Measurements from ENCODE around the gene TRIM65.
"Not testable (repeated sequence)": the region's sequence is repeated elsewhere in the genome, so short reads cannot be mapped to it uniquely, and the experiment has no call there.

The TRIM65 gene

GRCh38 chr17:75864448-75864871 is 32.3 kb downstream of the TRIM65 start:
- TF ChIP-seq, protein P1, sequence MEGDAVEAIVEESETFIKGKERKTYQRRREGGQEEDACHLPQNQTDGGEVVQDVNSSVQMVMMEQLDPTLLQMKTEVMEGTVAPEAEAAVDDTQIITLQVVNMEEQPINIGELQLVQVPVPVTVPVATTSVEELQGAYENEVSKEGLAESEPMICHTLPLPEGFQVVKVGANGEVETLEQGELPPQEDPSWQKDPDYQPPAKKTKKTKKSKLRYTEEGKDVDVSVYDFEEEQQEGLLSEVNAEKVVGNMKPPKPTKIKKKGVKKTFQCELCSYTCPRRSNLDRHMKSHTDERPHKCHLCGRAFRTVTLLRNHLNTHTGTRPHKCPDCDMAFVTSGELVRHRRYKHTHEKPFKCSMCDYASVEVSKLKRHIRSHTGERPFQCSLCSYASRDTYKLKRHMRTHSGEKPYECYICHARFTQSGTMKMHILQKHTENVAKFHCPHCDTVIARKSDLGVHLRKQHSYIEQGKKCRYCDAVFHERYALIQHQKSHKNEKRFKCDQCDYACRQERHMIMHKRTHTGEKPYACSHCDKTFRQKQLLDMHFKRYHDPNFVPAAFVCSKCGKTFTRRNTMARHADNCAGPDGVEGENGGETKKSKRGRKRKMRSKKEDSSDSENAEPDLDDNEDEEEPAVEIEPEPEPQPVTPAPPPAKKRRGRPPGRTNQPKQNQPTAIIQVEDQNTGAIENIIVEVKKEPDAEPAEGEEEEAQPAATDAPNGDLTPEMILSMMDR (IDR thresholded peaks at IDR 0.05; ENCODE audit: extremely low read depth, missing control alignments), result no peak
- DNase-seq (ENCODE audit: low spot score), result peak; percentile 77

DNA sequence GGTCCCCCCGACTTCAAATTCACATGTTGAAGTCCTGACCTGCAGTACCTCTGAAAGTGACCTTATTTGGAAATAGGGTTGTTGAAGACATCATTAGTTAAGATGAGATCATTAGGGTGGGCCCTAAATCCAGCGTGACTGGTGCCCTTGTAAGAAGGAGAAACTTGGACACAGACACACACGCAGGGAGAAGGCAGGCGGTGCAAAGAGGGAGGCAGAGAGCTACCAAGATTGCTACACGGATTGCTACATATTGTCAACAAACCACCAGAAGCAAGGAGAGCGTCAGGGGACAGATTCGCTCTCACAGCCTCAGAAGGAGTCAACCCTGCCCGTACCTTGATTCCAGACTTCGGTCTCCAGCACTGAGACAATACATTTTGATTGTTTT is 34.8 kb downstream of the TRIM65 start:
- DNase-seq (ENCODE audit: low spot score), result no peak
- TF ChIP-seq, protein P1 (IDR thresholded peaks at IDR 0.05; ENCODE audit: extremely low read depth, missing control alignments), result no peak

DNA sequence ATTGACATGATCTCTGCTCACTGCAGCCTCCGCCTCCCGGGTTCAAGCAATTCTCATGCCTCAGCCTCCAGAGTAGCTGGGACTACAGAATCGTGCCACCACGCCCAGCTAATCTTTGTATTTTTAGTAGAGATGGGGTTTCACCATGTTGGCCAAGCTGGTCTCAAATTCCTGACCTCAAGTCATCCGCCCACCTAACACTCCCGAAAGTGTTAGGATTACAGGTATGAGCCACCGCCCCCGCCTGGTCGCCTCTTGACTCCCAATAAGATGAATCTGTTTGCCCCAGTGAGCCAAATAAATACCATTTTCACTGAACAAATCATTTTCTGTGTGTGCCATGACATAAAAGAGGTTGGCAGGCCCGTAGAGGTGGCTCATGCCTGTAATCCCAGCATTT is 37.4 kb downstream of the TRIM65 start:
- DNase-seq (ENCODE audit: low spot score), result not testable (repeated sequence)

DNA sequence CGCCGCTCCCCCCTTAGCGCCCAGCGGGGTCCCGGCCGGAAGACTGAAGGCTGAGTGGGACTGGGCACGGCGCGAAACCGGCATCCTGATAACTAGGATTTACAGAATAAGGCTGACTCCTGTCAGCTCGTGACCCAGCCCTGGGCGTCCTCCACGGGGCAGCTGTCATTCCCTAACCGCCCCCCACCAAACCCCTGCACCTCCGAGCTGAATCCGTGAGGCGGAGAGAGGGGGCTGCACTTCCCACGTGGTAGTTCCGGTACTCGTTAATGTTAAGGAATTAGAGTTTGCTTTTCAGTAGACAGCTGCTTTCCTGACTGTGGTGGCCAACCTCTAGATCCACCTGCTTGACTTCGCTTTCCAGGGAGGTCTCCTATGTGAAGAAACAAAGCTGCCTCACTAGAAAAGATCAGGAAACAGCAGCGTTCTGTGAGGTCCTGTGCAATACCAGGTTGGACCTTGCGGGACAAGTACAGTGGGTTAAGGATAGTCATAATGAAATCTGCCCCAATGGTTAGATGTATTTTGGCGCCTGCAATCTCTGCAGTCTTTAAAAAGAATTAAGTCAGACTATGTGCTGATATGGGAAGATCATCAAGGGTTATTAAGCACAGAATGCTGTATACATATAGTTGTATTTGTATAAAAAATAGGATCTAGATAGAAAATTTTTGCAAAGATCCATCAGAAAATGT is 40.5 kb downstream of the TRIM65 start:
- TF ChIP-seq, protein P1 (IDR thresholded peaks at IDR 0.05; ENCODE audit: extremely low read depth, missing control alignments), result no peak
- DNase-seq (ENCODE audit: low spot score), result no peak

DNA sequence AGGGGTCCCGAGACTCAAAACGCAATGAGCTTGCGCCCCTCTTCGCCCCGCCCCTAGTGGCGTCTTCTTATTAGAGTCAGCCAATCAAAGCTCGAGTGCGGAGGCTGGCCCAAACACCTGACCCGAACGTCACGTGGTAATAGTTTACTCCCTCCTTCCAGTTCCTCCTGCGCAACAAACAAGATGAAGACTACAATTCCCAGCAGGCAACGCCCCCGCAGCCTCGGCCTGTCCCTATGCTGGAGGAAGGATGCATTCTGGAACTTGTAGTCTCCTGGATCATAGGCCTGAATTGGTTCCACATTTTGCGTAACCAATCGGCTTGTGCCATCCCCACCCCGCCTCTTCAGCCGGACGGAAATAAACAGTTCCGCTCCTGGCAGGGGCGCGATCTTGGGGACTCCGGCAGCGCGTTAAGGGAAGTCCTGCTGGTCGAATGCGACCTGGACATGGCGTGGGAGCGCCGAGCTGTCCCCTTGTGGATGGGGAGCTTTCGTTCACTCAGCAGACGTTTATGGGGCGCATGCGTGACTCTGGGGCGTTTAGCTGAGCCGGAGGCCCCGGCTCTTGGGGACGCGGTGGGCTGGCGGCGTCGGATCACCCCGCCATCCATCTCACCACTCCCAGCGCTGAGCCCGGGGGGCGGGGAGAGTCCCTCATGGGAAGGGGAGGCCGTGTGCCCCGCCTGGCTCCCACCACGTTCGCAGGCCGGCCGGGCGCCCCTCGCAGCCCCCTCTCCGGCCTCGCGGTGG is 41.3 kb downstream of the TRIM65 start, which contains the start of gene WBP2:
Gene WBP2 (minus strand): TSS at position 26 of the 752 bp plus-strand sequence. CDS start 38 bp downstream, outside the sequence.
- TF ChIP-seq, protein P1 (IDR thresholded peaks at IDR 0.05; ENCODE audit: extremely low read depth, missing control alignments), result peak; percentile 71
- DNase-seq (ENCODE audit: low spot score), result peak; percentile 96

DNA sequence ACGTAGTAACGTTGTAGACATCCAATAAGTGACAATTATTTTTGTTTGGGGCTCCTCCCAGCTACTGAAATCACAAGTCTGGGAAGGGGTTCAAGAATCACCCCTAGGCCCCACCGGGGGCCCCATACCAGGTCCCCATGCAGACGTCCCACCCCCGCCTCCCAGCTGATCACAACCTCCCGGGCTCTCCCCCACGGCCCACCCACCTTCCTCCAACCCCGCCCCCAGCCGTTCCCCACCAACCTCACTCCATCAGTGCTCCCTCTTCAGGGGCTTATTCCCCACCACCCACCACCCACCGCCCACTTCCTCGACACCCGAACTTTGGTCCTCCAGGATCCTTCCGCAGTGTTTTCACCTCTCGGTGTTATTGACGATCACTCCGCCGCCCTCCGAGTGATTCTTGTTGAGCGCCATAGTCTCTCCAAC is 41.9 kb downstream of the TRIM65 start:
- TF ChIP-seq, protein P1 (IDR thresholded peaks at IDR 0.05; ENCODE audit: extremely low read depth, missing control alignments), result no peak
- DNase-seq (ENCODE audit: low spot score), result peak; percentile 36

DNA sequence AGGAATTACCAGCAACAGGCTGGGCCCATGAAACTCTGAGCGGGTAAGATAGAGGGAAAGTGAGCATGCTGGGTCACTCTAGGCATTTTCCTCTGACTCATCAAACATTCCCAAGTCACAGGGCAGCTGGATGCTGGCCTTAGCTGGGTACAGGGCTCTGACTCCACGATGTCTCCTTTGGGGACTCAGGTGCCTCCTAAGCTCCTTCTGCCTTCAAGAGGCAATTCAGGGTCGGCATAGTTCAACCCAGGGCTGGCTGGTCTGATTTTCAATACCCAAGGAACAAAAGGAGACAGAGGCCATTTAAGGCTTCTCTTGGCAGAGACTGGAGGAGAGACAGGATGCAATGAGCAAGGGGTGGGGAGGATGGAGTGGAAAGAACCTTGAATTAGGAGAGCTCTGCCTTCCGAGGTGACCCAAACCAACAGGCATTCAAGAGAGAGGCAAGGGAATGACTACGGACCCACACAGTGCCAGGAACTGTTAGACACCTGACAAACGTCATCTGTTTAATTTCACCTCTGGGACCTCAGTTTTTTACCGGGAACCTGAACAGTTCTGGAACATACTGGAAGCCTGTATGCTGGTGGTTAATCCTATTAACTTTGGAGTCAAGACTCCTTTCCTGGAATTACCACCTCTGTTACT is 42.5 kb downstream of the TRIM65 start:
- TF ChIP-seq, protein P1 (IDR thresholded peaks at IDR 0.05; ENCODE audit: extremely low read depth, missing control alignments), result no peak
- DNase-seq (ENCODE audit: low spot score), result no peak

Data from GM20000 (cell line).